HCEC 1CT (cell line): ENCODE results near the gene LPAR1.
"Not testable (repeated sequence)": the region's sequence is repeated elsewhere in the genome, so short reads cannot be mapped to it uniquely, and the experiment has no call there.

ENCODE experiments used
- DNase-seq: peaks from one replicate; pipeline ENCODE4 v3.0.0-alpha.2; 2017

Gene LPAR1, protein sequence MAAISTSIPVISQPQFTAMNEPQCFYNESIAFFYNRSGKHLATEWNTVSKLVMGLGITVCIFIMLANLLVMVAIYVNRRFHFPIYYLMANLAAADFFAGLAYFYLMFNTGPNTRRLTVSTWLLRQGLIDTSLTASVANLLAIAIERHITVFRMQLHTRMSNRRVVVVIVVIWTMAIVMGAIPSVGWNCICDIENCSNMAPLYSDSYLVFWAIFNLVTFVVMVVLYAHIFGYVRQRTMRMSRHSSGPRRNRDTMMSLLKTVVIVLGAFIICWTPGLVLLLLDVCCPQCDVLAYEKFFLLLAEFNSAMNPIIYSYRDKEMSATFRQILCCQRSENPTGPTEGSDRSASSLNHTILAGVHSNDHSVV

DNA sequence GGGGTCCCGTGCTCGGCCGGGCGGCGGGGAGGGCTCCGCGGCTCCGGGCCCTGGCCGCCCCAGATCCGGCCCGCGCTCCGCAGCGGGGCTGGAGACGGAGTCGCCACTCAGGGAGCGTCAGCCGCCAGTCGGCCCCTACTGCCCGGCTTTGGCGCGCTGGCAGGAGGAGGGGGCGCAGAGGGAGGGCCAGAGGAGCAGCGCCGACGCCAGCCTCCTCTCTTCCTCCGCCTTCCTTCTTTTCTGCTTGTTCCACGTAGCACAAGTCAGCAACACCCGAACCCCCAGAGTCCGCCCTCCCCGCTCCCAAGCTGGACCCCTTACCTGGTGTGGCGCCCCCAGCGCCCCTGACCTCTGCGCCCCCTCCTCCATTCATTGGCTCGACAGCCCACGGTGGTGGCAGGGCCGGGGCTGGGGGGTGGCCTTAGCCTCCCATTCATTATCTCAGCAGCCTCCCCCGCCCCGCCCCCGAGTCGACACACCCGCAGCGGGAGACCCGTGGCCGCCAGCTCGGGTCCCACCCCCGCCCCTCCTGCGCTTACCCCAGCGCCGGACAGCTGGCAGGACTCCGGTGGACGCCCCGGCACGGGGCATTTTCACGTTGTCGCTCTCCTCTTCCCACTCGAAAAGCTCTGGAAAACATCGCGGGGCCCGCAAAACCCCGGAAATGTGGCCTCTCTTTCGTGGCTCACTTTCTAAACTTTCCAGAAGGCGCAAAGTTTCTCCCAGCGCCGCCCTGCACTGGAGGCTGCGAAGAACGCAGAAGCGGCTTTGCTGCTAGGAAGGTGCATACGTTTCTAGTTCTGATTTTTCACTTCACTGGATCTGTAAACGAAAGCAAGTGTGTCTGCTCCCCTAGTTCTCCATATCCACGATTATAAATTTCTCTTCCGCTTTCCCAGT is at the start of gene LPAR1:
TSS of gene LPAR1 (minus strand) at position 140 of the 900 bp plus-strand sequence. CDS start 66,353 bp downstream, outside the sequence.
- DNase-seq: peak; percentile 59

DNA sequence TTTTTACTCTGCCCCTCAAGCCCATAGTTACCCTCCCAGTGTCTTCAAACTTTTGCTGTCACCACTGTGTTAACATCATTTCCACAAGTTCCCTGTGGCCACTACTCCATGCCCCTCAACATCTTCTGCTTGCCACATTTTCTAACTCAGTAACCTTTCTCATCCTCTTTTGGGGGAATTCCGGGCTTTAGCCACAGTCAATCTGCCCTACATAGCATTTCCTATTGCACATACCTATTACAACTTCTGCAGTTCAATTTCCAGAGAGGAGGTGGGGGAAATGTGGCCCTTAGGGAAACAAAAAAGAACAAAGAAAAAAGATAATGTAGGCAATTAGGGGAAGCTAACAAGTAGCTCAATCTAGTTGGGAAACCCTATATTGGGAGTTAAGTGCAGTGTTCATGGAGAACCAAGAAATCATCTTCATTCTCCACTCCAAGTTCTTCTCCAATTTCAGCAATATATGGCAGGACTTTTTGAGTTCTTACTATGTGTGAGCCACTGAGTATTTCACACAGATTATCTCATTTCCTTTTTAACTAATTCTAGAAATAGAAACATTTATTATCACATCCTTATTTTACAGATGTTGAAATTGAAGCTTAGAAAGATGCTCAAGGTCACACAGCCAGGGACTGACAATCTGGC is 40.2 kb upstream of the LPAR1 start:
- no peak for DNase-seq

DNA sequence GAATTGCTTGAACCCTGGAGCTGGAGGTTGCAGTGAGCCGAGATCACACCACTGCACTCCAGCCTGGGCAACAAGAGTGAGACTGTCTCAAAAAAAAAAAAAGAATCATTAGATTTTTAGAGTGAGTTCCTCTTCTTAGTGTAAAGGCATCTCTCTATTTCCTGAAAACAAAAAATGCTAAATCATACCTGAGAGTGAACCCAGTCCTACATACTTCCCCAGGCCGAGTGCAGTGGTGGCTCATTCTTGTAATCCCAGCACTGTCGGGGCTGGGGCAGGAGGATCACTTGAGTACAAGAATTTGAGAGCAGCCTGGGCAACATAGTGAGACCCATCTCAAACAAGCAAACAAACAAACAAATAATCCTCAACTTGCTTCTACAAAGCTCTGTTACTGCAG is 38.2 kb upstream of the LPAR1 start:
- no peak for DNase-seq

DNA sequence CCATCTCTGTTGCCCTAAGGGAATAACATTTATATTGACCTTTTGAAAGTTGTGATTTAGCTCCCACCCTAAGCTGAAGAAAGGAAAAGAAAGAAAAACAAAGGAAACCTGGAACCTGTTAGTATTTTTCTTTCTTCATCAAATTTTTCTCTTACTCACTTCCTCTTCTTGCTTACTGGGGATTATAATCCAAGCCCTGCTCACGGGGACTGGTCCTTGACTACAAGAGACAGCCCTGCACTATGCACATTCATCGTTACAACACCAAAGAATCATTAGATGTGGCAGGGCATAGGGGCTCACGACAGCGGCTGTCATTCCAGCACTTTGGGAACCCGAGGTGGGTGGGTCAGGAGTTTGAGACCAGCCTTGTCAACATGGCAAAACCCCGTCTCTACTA is 37.8 kb upstream of the LPAR1 start:
- DNase-seq: no peak

DNA sequence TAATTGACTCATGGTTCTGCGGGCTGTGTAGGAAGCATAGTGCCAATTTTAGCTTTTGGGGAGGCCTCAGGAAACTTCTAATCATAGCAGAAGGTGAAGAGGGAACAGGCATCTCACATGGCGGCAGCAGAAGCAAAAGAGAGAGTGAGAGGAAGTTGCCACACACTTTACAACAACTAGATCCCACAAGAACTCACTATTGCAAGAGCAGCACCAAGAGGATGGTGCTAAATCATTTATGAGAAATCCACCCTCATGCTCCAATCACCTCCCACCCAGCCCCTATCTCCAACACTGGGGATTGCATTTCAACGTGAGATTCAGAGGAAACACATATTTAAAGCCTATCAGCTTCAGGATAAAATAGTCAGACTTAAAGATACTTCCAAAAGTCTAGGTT is 36.1 kb upstream of the LPAR1 start:
- DNase-seq: no peak

DNA sequence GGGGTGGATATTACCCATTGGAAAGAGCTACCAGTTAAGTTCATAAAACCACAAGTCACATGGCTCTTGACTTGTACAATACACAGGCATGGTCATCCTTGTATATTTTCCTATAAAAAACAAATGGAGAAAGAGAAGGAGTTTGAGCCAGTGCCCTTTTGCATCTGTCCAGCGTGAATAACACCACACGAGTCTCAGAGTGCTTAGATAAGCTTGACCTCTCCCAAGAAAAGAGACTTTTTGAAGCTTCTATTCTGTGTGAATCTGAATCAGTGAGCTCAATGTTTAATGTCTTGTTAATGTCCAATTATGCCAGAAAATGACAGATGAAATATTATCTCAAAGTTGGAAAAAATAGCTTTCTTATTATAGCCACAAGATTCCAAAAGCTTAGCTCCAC is 30.9 kb upstream of the LPAR1 start:
- DNase-seq: no peak

DNA sequence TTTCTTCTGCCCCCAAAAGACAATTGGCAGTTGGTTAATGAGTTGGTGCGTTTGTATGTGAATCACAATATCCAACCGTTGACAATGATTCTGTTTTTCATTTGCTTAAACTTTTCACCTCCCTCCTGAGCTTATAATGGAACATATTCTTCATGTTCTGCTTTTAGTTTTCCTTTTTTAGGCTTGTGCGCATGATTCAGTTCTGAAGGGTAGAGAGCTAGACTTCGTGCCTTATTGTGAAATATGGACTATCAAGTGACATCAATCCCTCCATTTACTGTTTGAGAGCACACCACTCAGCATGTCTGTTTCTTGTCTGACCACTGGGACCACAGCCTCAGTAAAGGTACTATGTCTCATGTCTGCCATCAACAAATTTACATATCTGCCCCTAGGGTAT is 30.5 kb upstream of the LPAR1 start:
- no peak for DNase-seq

DNA sequence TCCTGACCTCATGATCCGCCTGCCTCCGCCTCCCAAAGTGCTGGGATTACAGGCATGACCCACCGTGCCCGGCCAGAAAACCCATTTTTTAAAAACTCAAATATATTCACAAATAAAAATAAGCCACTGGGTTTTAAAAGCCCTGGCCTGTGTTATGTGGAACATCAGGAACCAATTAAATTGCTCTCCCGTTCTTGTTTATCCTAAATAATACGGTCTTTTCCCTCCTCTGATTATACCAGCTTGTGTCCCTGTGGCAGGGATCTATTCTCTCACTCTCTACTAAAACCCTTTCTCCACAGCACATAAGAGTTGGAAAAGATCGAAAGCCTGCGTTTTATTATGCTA is 30.1 kb upstream of the LPAR1 start:
- no peak for DNase-seq

DNA sequence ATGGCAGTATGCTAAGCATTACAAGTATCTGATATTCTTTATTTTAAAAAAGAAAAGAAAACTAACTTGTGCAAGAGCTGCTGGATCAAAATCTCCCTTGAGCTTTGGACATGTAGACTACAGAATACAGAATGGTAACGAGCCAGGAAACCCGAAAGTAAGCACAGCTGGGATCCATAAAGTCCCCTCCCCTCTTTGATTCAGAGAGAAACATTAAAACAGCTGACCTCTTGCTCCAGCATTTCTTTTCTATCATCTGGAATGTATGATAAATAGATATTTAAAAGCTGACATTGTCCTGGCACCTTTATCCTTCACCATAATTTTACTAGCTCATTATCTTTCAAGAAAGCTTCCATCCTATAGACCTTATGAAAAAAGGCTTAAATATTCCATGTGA is 28.2 kb upstream of the LPAR1 start:
- no peak for DNase-seq

DNA sequence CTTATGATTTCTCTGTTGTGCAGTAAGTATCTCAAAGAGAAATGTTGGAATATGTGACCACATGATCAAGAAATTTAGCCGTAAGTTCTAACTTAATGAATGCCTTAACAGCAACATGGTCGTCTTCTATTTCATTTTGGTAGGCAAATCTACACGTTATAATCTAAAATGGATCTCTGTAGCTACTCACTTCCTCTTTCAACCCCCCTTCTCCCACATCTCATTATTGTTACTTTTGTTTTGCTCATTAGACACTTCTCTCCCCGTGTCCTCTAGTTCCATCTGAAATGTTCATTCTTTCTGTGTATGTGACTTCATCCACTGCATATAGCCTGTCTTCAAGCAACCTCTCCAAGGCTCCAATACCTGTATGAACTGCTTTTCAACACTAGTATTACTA is 27.1 kb upstream of the LPAR1 start:
- no peak for DNase-seq

DNA sequence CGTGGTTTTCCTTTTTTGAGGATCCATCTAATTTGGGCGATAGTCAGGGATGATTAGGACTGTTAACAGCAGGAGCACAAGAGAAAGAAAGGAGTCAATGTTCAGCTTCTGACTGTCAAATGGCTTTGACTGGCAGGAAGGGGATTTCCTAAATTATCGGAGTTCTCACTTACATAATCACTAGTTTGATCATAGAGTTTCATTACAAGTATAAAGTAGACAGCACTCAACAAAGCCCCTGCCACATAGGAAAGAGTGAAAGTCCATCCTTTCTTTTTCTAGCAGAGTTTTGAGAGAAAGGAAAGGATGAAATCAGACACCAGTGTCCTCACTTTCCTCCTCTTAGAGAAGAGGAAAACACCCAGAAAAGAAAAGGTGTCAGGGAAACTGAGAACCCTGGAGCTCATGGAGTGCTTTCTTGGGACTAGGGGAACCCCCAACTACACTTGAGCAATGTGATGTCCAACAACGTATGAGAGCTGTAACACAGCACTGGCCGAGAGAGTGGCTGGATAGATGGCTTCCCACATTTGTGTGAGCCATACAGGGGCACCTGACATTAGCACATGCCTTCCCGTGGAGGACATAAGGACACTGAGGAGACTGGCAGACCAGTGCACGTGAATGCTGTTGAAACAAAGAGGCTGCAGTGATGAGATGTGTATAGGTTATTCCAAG is 26.0 kb upstream of the LPAR1 start:
- DNase-seq: no peak

DNA sequence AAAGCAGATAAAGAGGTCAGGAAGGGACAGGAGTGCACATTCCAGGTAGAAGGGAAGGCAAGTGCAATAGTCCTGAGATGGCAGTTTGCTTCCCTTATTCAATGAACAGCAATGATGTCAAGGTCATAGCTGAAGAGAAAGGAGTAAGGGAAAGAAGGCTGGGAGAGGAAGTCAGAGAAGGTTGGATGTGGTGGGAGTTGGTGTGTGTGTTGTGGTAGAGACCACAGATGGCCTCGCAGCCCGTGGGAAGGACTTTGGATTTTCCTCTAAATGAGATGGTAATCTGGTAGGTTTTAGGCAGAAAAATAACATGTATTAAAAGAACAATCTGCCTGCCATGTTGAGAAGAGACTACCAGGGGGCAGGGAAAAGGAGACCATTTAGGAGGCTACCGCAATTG is 25.1 kb upstream of the LPAR1 start:
- DNase-seq: no peak

DNA sequence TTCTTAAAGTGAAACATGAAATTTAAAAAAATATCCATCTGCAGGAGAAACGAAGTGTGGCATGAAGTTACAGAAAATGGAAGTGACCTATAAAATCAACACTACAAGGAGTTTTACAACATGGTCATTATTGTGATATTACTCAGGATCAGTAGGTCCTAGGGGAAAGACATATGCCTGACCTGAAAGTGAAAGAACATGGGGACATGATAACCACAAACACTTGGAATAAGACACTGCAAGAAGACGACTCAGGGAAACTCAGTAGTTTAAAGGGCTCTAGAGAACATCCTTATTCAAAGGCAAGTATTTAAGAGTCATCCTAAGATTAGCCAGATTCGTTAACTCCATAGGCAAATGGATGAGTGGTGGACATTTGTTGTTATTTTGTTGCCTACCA is 19.9 kb upstream of the LPAR1 start:
- no peak for DNase-seq

DNA sequence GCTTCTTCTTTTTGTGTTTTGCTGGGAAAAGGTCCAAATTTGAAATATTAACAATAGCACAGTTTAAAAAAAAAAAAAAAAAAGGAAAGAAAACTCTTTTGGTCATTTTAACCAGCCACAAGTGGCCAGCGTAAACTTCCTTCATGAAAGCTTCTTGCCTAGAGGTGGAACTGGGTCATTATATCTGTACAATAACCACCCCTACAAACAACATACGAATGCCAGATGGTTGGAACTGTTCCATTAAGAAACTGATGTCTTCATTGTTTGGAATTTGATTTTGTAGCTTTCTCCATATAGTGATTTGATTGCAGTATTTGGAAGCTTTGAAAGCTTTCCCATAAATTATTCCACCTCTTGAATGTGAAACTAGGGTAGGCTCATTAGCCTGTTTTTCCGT is 18.3 kb upstream of the LPAR1 start:
- DNase-seq: peak; percentile 83

DNA sequence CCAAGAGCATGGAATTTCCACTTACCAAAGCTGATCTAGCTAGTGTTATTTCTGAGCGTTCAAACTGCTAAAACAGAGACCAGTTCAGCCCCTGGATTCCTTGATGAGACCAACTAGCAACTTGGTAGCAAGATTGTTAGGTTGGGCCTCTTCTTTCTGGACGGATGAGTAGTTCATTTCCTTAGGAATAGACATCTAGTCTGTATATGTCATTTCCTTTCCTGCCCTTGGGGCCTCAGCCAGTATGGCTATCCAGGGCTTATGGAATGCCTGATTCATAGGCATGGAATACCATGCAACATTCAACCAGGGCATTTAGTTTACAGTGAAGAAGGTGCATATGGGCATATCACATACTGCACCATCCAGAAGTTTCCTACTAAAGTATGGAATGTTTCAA is 14.5 kb upstream of the LPAR1 start:
- DNase-seq: peak; percentile 71

DNA sequence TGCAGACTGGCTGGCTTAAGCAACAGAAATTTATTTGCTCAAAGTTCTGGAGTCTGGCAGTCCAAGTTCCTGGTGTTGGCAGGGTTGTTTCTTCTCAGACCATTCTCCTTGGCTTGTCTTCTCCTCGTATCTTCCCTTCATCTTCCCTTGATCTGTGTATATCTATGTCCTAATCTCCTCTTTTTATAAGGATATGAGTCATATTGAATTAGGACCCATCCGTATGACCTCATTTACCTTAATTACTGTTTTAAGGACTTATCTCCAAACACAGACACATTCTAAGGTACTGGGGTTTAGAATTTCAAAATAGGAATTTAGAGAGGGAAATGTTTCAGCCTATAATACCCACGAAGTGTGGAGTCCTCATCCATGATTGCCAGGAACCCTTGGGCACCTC is 13.1 kb upstream of the LPAR1 start:
- peak; percentile 27 for DNase-seq

DNA sequence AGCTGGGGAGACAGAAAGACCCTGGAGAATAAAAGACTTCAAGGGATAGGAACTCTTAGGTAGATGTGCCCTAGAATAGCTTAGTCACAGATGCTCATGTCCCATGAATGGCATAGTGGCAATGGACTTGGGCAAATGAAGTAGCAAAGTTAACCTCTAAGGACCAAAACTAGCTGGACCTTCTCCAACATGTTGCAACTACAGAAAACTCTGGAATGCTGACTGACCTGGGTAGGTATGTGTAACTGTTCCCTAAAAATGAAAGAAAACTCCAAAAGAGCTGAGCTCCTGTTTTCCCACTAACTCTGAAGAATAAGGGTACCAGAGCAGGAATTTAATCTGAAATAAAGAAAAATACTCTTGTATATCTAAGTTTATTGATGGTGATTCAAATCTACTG is 12.5 kb upstream of the LPAR1 start:
- DNase-seq: no peak

DNA sequence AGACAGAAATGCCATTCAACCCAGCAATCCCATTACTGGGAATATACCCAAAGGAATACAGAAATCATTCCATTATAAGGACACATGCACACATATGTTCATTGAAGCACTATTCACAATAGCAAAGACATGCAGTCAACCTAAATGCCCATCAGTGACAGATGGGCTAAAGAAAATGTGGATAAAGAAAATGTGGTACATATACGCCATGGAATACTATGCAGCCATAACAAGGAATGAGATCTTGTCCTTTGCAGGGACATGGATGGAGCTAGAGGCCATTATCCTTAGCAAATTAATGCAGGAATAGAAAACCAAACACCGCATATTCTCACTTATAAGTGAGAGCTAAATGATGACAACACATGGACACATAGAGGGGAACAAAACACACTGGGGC is 9.0 kb upstream of the LPAR1 start:
- DNase-seq: not testable (repeated sequence)

DNA sequence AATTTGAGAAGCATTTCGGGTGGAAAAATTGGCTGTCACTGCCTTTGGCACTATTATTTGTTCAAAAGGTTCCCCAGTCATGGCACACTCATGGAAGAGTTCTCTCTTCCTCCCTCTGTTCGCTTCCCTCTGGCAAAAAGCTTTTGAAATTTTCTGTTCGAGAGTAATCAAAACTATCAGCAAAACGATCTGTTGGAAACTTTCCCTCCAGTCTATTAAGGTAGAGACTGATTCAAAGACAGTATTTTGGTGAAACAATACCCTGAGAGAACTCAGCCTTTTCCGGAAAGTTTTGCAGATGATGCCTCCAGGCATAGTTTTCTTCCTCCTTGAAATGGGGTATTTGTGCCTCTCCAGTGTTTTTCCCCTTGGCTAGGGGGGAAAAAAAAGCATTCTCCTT is 3.6 kb upstream of the LPAR1 start:
- no peak for DNase-seq

DNA sequence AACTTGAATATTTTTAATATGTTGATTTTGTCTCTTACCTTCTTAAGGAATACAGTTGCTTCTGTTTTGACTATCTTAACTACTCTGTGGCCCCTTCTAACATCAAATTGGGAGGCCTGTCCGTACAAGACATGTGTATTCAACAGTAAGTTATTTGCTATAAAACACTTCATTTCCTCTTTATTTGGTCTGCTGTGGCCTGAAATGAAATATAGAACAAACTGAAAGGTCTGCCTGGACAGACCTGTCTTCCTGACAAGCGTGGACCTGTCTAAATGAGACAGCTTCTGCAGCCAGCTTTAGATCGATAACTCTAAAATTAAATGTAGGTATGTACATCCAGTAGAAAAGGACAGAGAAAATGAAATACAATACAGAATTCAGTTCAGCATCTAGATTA is 2.2 kb upstream of the LPAR1 start:
- DNase-seq: no peak

DNA sequence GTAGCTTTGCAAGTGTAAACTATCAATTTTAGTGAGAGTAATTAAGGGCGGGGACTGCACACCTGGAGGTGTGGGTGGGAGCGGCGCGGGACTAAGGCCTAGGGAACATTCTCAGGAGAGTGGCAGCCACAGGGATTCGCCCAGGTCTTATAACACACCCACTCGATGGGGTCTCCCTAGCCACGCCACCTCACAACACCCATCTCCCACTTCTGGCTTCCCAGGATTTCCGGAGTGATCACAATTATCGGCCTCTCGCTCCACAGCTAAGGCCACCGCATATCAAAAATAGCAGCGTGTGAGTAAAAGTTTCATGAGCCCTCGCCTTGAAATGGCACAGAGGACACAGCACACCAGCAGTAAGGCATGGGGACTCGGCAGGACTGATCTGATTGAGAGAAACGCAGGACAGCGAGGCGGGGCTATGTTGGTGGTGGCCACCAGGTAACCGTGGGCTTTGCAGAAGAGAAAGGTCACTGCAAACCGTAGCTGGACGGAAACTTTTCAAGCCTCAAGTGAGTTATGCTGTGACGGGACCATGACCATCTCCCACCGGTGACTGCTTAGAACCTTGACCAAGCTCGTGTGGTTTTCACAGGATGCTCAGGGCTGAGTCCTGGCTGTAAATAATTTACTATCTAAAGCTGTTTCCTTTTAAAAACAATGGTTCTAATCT is 1.1 kb upstream of the LPAR1 start:
- no peak for DNase-seq

DNA sequence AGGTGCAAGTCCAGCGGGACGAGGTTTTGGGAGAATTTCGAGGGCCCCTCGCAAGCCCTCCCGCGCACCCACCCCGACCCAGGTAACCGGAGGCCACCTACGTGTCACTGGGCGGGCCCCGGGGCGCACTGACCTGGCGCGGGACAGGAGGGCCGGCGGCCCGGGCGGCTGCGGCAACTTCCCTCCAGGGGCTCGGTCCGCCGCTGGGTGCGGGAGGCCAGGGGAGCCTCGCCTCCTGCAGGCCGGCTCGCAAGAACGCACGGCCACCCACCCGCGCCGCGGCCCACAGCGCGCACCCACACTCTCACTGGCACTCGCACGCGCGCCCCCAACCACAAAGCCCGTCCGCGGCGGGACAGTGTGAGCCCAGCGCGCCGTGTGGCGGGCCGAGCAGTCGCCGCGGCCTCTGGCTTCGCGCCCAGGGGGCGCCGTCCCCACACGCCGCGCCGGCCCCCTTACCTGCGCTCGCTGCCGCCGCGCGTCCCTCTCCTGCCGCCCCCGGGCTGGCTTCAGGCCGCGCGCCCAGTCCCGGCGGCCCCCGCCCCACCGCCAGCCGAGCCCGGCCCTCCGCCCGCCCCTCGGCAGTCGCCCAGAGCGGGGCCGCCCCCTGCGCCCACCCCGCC is 451 bp downstream of the LPAR1 start:
- peak; percentile 41 for DNase-seq
